ENCODE data around the gene CNKSR2. TPM values are rescaled to one million over a fixed set of nuclear protein-coding genes. Genes with fewer than 3 reads are reported as not detected.

The CNKSR2 gene
- total RNA-seq, 1 experiment from 2014 or later, result 1.5 TPM

DNA sequence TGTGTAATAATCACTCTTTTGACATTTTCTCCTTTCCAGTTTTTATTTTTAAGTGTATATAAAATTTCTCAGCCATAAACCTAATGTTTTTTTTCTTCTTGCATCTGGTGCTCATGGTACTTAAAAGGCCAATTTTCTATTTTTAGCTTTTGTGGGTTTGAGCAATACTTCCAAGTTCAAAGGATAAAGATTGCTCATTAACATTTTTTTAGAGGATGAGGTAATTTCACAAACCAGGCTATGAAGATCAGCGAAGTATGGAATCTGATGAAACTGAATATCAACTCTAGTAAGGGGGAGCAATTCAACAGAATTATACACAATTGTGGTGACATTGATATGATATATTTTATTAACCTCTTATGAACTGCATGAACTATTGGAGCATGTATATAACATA, 309.7 kb downstream of the CNKSR2 start:
- no peak for DNase-seq (ENCODE audit: low spot score)
- CTCF ChIA-PET, result no interaction called here
- TF ChIP-seq, protein P1, sequence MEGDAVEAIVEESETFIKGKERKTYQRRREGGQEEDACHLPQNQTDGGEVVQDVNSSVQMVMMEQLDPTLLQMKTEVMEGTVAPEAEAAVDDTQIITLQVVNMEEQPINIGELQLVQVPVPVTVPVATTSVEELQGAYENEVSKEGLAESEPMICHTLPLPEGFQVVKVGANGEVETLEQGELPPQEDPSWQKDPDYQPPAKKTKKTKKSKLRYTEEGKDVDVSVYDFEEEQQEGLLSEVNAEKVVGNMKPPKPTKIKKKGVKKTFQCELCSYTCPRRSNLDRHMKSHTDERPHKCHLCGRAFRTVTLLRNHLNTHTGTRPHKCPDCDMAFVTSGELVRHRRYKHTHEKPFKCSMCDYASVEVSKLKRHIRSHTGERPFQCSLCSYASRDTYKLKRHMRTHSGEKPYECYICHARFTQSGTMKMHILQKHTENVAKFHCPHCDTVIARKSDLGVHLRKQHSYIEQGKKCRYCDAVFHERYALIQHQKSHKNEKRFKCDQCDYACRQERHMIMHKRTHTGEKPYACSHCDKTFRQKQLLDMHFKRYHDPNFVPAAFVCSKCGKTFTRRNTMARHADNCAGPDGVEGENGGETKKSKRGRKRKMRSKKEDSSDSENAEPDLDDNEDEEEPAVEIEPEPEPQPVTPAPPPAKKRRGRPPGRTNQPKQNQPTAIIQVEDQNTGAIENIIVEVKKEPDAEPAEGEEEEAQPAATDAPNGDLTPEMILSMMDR (conservative IDR thresholded peaks at IDR 0.05; ENCODE audit: low read depth, low read length), result no peak
- no peak for TF ChIP-seq EZH2 (IDR thresholded peaks at IDR 0.05; ENCODE audit: borderline replicate concordance, low read depth, low read length, poor library complexity, severe bottlenecking)
- Histone ChIP-seq H3K4me3 (ENCODE audit: low read depth, low read length, poor library complexity, severe bottlenecking) (no peak overlapping the region), H3K27me3 (replicated peaks; ENCODE audit: insufficient read depth, low read depth, low read length, poor library complexity) (no peaks in the 10 kb centered on the region), H3K9me3 (ENCODE audit: low read depth, low read length, poor library complexity, severe bottlenecking) (no peaks in the 10 kb centered on the region), H3K27ac (ENCODE audit: low read depth, low read length, poor library complexity, severe bottlenecking) (no peak overlapping the region), H3K4me1 (ENCODE audit: insufficient read depth, low read length, poor library complexity, severe bottlenecking) (no peaks in the 10 kb centered on the region), H3K36me3 (ENCODE audit: insufficient read depth, low read length, poor library complexity, severe bottlenecking) (no peaks in the 10 kb centered on the region)
- BruUV-seq (replicated peaks), result no TSS peak
- intact Hi-C loops (cut with micrococcal nuclease; ENCODE audit: unreplicated experiment), result no loop called here
- POLR2A ChIA-PET (ENCODE audit: low non-redundant PET), result no interaction called here

DNA sequence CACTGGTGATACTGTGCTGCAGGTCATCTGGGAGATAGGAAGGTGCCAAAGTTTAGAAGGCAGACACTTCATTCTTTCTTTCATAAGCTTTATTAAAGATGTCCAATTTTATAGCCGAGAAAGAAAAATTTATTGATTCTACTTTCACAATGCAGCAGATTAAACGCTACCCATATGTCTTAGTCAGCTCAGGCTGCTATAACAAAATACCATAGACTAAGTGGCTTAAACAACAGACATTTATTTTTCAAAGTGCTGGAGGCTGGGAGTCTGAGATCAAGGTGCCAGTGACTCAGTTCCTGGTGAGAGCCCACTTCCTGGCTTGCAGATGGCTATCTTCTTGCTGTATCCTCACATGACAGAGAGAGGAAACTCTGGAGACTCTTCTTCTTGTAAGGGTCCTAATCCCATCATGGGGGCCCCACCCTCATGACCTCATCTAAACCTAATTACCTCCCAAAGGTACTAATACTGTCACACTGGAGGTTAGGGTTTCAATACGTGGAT, 317.3 kb downstream of the CNKSR2 start:
- Histone ChIP-seq H3K9me3 (ENCODE audit: low read depth, low read length, poor library complexity, severe bottlenecking) (no peaks in the 10 kb centered on the region), H3K4me1 (ENCODE audit: insufficient read depth, low read length, poor library complexity, severe bottlenecking) (no peaks in the 10 kb centered on the region), H3K27ac (ENCODE audit: low read depth, low read length, poor library complexity, severe bottlenecking) (no peak overlapping the region), H3K36me3 (ENCODE audit: insufficient read depth, low read length, poor library complexity, severe bottlenecking) (no peaks in the 10 kb centered on the region), H3K27me3 (replicated peaks; ENCODE audit: insufficient read depth, low read depth, low read length, poor library complexity) (no peaks in the 10 kb centered on the region), H3K4me3 (ENCODE audit: low read depth, low read length, poor library complexity, severe bottlenecking) (no peak overlapping the region)
- no TSS peak for BruUV-seq (replicated peaks)
- POLR2A ChIA-PET (ENCODE audit: low non-redundant PET), result no interaction called here
- intact Hi-C loops (cut with micrococcal nuclease; ENCODE audit: unreplicated experiment), result no loop called here
- no peak for DNase-seq (ENCODE audit: low spot score)
- CTCF ChIA-PET, result no interaction called here
- TF ChIP-seq, protein P1 (conservative IDR thresholded peaks at IDR 0.05; ENCODE audit: low read depth, low read length), result no peak
- TF ChIP-seq EZH2 (IDR thresholded peaks at IDR 0.05; ENCODE audit: borderline replicate concordance, low read depth, low read length, poor library complexity, severe bottlenecking), result no peak

DNA sequence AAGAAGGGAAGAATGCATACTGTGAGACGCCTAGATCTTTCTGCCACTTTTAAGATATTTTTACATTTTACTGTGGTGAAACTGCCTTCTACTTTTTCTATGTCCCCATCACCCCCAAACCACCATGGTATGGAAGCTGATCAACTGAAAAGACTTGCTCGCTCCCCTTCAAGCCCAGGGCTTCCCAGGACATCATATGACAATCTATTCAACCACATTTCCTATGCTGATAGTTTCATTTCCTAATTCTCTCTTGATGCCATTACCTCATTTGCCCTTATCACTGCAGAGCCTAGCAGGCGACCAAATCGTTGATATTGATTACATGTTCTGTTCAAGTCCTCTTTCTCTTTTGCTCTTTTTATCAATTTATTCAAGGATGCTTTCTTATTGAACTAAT, 324.1 kb downstream of the CNKSR2 start:
- ChIA-PET POLR2A (ENCODE audit: low non-redundant PET) (no interaction called here), CTCF (no interaction called here)
- Histone ChIP-seq H3K27me3 (replicated peaks; ENCODE audit: insufficient read depth, low read depth, low read length, poor library complexity) (no peaks in the 10 kb centered on the region), H3K4me1 (ENCODE audit: insufficient read depth, low read length, poor library complexity, severe bottlenecking) (no peaks in the 10 kb centered on the region), H3K36me3 (ENCODE audit: insufficient read depth, low read length, poor library complexity, severe bottlenecking) (no peaks in the 10 kb centered on the region), H3K4me3 (ENCODE audit: low read depth, low read length, poor library complexity, severe bottlenecking) (no peak overlapping the region), H3K27ac (ENCODE audit: low read depth, low read length, poor library complexity, severe bottlenecking) (no peak overlapping the region), H3K9me3 (ENCODE audit: low read depth, low read length, poor library complexity, severe bottlenecking) (no peaks in the 10 kb centered on the region)
- no TSS peak for BruUV-seq (replicated peaks)
- intact Hi-C loops (cut with micrococcal nuclease; ENCODE audit: unreplicated experiment), result no loop called here
- TF ChIP-seq, protein P1 (conservative IDR thresholded peaks at IDR 0.05; ENCODE audit: low read depth, low read length), result no peak
- no peak for TF ChIP-seq EZH2 (IDR thresholded peaks at IDR 0.05; ENCODE audit: borderline replicate concordance, low read depth, low read length, poor library complexity, severe bottlenecking)
- DNase-seq (ENCODE audit: low spot score), result no peak

Data from A673 (cell line).